Neural progenitor cell (in vitro differentiated cells): ENCODE measurements around the gene HDDC3.

Source experiments
- EZH2 ChIP-seq: fragments of 200-600 bp; sonication (generic); IDR thresholded peaks from 2 replicates; pipeline ENCODE4 v1.6.1; 2017; ENCODE audit warnings: antibody characterized with exemption, mild to moderate bottlenecking, moderate library complexity
- EZH2phosphoT487 ChIP-seq: fragments of 200-600 bp; sonication (generic); IDR thresholded peaks from 2 replicates; pipeline ENCODE4 v1.6.1; 2017; ENCODE audit warnings: antibody characterized with exemption
- TF ChIP-seq, protein P1 (sequence below): fragments of 200-600 bp; sonication (generic); IDR thresholded peaks from 2 replicates; pipeline ENCODE4 v1.5.1; 2017; ENCODE audit warnings: antibody characterized with exemption, mild to moderate bottlenecking

- TF ChIP-seq, protein P1, sequence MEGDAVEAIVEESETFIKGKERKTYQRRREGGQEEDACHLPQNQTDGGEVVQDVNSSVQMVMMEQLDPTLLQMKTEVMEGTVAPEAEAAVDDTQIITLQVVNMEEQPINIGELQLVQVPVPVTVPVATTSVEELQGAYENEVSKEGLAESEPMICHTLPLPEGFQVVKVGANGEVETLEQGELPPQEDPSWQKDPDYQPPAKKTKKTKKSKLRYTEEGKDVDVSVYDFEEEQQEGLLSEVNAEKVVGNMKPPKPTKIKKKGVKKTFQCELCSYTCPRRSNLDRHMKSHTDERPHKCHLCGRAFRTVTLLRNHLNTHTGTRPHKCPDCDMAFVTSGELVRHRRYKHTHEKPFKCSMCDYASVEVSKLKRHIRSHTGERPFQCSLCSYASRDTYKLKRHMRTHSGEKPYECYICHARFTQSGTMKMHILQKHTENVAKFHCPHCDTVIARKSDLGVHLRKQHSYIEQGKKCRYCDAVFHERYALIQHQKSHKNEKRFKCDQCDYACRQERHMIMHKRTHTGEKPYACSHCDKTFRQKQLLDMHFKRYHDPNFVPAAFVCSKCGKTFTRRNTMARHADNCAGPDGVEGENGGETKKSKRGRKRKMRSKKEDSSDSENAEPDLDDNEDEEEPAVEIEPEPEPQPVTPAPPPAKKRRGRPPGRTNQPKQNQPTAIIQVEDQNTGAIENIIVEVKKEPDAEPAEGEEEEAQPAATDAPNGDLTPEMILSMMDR = no peak
- no peak for TF ChIP-seq EZH2phosphoT487
- TF ChIP-seq EZH2 = no peak
These were observed 16.2 kb upstream of the HDDC3 start for GRCh38 chr15:90948506-90948905.
